ENCODE measurements around the gene MEP1A. TPM values are rescaled to one million over a fixed set of nuclear protein-coding genes. Genes with fewer than 3 reads are reported as not detected.
"Not testable (repeated sequence)": the region's sequence is repeated elsewhere in the genome, so short reads cannot be mapped to it uniquely, and the experiment has no call there.

MEP1A gene
- total and polyA plus RNA-seq, 8 donors: 0.43 to 15.6 (median 9.8) TPM; not detected in 5

GRCh38 chr6:46763466-46763865 is 29.7 kb upstream of the MEP1A start:
- peaks cover 0 to 10% (median 6%) of the 10 kb centered on the region in 4 donors for H3K9me3 ChIP-seq
- no peaks in the 10 kb centered on the region for H3K27me3 ChIP-seq
- no peak for DNase-seq
- TF ChIP-seq POLR2AphosphoS5 (IDR thresholded peaks at IDR 0.05): no peak
- no peak for TF ChIP-seq POLR2A (IDR thresholded peaks at IDR 0.05)
- TF ChIP-seq EP300 (IDR thresholded peaks at IDR 0.05): no peak
- TF ChIP-seq CTCF (IDR thresholded peaks at IDR 0.05): no peak
- H3K27ac ChIP-seq: no peak overlapping the region
- no peak overlapping the region for H3K4me3 ChIP-seq
- no peaks in the 10 kb centered on the region for H3K36me3 ChIP-seq
- no peaks in the 10 kb centered on the region for H3K4me1 ChIP-seq
- 84 to 92% (median 88%) methylated on average over 2 of the region's 2 CpGs for WGBS, 5 donors
- intact Hi-C loops (cut with DNase I; ENCODE audit: low total_unique reads): no loop called here

DNA sequence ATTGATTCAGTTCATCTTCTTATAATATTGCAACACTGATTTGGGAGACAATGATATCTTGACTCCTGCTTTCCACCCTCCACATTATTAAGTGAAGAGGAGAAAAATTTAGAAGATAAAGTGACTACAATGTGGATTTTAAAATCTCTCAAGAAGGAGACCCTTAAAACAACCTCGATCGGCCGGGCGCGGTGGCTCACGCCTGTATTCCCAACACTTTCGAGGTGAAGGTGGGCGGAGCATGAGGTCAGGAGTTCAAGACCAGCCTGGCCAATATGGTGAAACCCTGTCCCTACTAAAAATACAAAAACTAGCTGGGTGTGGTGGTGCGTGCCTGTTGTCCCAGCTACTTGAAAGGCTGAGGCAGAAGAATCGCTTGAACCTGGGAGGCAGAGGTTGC is 28.9 kb upstream of the MEP1A start:
- H3K4me1 ChIP-seq; H3K9me3 ChIP-seq; H3K27ac ChIP-seq; H3K4me3 ChIP-seq; DNase-seq; H3K27me3 ChIP-seq; intact Hi-C loops (cut with DNase I; ENCODE audit: low total_unique reads); H3K36me3 ChIP-seq: not testable (repeated sequence)
- WGBS, 5 donors: 90 to 94% (median 93%) methylated on average over 10 of the region's 10 CpGs

GRCh38 chr6:46764961-46765360 is 28.2 kb upstream of the MEP1A start:
- peaks cover 0 to 10% (median 6%) of the 10 kb centered on the region in 4 donors for H3K9me3 ChIP-seq
- H3K27me3 ChIP-seq: no peaks in the 10 kb centered on the region
- TF ChIP-seq CTCF (IDR thresholded peaks at IDR 0.05): no peak
- no peak for TF ChIP-seq POLR2A (IDR thresholded peaks at IDR 0.05)
- no peak for TF ChIP-seq EP300 (IDR thresholded peaks at IDR 0.05)
- TF ChIP-seq POLR2AphosphoS5 (IDR thresholded peaks at IDR 0.05): no peak
- WGBS, 5 donors: 92 to 98% (median 95%) methylated on average over 5 of the region's 5 CpGs
- intact Hi-C loops (cut with DNase I; ENCODE audit: low total_unique reads): no loop called here
- H3K4me3 ChIP-seq: no peak overlapping the region
- no peak overlapping the region for H3K27ac ChIP-seq
- H3K4me1 ChIP-seq: no peaks in the 10 kb centered on the region
- no peak for DNase-seq
- H3K36me3 ChIP-seq: no peaks in the 10 kb centered on the region

DNA sequence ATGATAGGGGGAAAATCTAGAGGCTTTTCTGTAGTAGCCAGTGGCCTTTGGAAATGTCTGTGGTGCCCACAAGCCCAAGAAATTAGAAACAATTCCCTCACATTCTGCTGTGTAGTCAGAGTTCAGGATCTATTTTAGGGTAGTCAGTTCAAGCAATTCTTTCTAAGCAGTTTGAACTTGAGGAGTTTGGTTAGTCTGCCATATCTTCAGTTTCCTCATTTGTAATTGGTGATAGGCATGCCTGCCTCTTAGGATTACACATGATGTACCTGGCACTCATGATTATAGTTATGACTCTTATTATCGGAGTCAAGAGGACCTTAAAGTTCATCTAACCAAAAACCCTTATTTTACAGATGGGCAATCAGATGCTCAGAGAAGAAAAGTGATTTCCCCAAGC is 21.2 kb upstream of the MEP1A start:
- Histone ChIP-seq H3K4me1 (no peaks in the 10 kb centered on the region), H3K27me3 (no peaks in the 10 kb centered on the region), H3K4me3 (no peak overlapping the region), H3K36me3 (no peaks in the 10 kb centered on the region), H3K9me3 (peaks cover 0 to 8% (median 4%) of the 10 kb centered on the region in 4 donors), H3K27ac (peak overlapping the region in 2 of 5 donors; percentile 57 to 62)
- WGBS, 5 donors: 75 to 97% (median 96%) methylated on average over 1 of the region's 1 CpG
- TF ChIP-seq POLR2A (IDR thresholded peaks at IDR 0.05) (no peak), POLR2AphosphoS5 (IDR thresholded peaks at IDR 0.05) (no peak), CTCF (IDR thresholded peaks at IDR 0.05) (no peak), EP300 (IDR thresholded peaks at IDR 0.05) (no peak)
- intact Hi-C loops (cut with DNase I; ENCODE audit: low total_unique reads): no loop called here
- DNase-seq: no peak

- DNase-seq: peak in 1 of 2 donors; percentile 42
- H3K27ac ChIP-seq: peak overlapping the region in 2 of 5 donors; percentile 57 to 62
- WGBS, 5 donors: 48 to 66% (median 58%) methylated on average over 2 of the region's 2 CpGs
Measured at GRCh38 chr6:46772762-46773161, 20.4 kb upstream of the MEP1A start.

More at GRCh38 chr6:46772762-46773161, 20.4 kb upstream of the MEP1A start:
- no peak for TF ChIP-seq CTCF (IDR thresholded peaks at IDR 0.05)
- intact Hi-C loops (cut with DNase I; ENCODE audit: low total_unique reads): no loop called here
- H3K27me3 ChIP-seq: no peaks in the 10 kb centered on the region
- no peaks in the 10 kb centered on the region for H3K4me1 ChIP-seq
- peaks cover 0 to 1% (median 0%) of the 10 kb centered on the region in 4 donors for H3K9me3 ChIP-seq
- no peaks in the 10 kb centered on the region for H3K36me3 ChIP-seq
- H3K4me3 ChIP-seq: no peak overlapping the region
